NCI-H524 treated with DMSO at 0.1 percent for 48 hours (cell line): ENCODE measurements around the gene PRDX2.

Source experiments
- DNase-seq: peaks from one replicate; lab custom pipeline; 2025; lab: John Stamatoyannopoulos, UW

PRDX2 gene

GRCh38 chr19:12779162-12779993 lies 22.2 kb downstream of the PRDX2 start:
- DNase-seq: no peak

GRCh38 chr19:12778905-12779161 lies 22.8 kb downstream of the PRDX2 start:
- no peak for DNase-seq

- peak; percentile 48 for DNase-seq
These were observed 23.3 kb downstream of the PRDX2 start for GRCh38 chr19:12778017-12778904.

DNA sequence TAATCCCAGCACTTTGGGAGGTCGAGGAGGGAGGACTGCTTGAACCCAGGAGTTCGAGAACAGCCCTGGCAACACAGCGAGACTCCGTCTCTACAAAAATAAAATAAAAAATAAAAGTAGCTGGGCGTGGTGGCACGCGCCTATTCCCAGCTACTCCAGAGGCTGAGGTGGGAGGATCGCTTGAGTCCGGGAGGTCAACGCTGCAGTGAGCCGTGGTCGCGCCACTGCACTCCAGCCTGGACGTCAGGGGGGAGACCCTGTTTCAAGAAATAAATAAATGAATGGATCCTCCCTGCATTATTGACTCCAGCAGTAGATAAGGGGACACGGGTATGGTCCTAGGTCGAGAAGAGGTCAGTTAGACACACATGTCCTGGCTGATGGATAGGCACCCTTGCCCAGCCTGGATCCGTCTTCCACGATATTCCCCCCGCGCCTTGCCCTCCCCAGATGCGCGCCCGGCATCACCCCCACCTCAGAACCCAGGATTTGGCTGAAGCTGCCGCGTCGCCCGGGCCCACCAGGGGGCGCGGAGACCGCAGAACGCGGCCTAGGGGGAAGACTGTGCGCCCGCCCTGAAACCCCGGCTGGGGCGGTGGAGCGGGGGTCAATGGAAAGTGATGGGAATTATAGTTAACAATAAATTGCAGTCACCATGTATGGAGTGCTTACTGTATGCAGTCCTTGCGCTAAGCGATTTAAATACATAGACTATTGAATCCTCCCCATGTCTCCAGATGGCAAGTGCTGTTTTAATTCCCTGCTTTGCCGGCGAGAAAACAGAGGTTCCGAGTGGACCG lies 24.2 kb downstream of the PRDX2 start:
- no peak for DNase-seq

- DNase-seq: no peak
These were observed 26.7 kb downstream of the PRDX2 start, which contains the start of gene HOOK2 for GRCh38 chr19:12774588-12775555. Gene HOOK2, minus strand, starts transcription at chr19:12775552. Its CDS starts 103 bp downstream, at chr19:12775449.

GRCh38 chr19:12773571-12773970 lies 28.0 kb downstream of the PRDX2 start:
- no peak for DNase-seq

DNA sequence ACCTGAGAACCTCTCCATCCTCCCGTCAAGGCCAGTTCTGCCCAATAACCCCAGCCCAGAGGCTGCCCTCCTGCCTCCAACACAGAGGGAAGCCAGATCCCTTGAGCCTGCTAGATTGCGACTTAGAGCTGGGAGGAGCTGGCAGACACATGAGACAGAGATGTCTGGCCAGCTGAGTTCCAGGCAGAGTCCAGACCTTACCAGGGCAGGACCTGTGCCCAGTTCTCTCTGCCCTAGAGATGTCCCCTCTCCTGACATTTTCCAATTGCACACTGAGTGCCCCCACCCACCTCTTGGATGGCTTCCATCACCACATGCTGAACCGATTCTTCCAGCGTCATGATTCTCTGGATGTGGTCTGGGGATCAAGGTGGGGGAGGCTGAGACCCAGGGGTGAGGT lies 29.3 kb downstream of the PRDX2 start:
- DNase-seq: no peak

GRCh38 chr19:12770922-12771321 lies 30.7 kb downstream of the PRDX2 start:
- no peak for DNase-seq

DNA sequence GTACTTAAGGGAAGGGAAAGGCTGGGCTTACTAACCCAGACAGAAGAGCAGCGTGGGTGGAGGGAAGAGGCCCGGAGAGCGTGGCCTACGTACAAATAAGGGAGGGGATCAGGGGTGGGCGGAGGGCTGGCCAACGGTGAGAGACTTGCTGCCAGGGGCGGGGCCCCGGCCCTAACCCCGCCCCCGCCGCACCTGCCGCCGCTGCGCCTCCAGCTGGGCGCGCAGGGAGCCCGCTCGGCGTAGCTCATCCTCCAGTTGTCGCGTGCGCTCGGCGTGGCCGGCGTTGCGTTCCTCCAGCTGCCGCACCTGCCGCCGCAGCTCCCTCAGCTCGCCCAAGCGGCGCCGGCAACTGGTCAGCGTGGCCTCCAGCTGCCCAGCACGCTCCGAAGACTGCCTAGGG lies 31.9 kb downstream of the PRDX2 start:
- no peak for DNase-seq

GRCh38 chr19:12767666-12768065 lies 33.9 kb downstream of the PRDX2 start:
- no peak for DNase-seq

- no peak for DNase-seq
These were observed 34.5 kb downstream of the PRDX2 start for GRCh38 chr19:12767150-12767549.

DNA sequence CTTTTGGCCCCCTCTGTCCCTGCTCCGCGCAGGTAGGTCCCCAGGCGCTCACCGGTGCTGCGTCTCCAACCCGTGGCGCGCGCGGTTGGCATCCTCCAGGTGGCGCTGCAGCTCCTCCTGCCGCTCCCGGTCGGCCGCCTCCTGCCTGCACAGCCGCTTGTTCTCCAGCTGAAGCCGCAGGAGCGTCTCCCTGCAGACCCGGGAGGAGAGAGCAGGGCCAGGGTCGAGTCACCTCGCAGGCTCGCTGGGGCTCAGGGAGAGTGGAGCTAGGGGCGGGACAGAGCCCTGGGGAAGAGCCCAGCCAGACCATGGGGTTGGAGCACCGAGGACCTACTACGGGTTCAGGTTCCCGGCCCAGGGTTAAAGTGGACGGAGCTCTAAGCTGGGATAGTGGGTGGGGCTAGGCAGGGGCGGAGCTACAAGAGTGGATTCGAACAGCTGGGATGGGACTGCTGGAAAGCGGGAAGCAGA lies 35.5 kb downstream of the PRDX2 start:
- no peak for DNase-seq

GRCh38 chr19:12764698-12765097 lies 36.9 kb downstream of the PRDX2 start:
- no peak for DNase-seq

DNA sequence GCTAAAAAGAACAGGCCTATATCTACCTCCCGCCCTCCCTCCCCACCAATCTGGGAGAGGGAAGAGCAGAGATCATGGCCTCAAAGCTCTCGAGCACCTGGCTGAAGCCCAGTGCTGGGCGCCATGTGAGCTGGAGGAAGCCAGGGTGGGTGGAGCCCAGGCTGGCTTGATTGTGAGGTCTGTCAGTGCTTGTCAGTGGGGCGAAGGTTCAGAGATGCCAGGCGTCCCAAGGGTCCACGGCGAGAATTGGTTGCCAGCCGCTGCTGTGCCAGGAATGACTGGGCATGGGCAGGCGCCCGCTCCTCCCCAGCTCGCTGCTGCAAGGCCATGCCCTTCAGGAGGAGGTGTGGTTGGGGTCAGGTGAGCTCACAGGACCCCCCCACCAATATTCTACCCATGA lies 38.5 kb downstream of the PRDX2 start:
- DNase-seq: no peak

DNA sequence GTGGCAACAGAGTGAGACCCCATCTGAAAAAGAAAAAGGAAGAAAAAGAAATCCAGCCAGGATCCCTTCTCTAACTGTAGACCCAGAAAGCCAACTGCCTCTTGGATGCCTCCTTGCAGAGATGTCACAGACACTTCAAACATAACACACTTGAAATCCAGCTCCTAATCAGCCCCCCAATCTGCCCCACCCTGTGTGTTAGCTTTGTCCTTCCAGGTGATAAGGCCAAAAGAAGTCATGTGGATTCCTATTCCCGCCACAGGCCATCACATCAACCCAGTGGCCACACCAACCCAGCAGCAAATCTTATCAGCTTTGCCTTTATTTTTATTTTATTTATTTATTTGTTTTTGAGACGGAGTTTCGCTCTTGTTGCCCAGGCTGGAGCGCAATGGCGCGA lies 41.9 kb downstream of the PRDX2 start:
- no peak for DNase-seq

- peak; percentile 44 for DNase-seq
These were observed 43.9 kb downstream of the PRDX2 start for GRCh38 chr19:12757544-12758274.

GRCh38 chr19:12756150-12756883 lies 45.3 kb downstream of the PRDX2 start:
- no peak for DNase-seq

- DNase-seq: no peak
These were observed 47.0 kb downstream of the PRDX2 start for GRCh38 chr19:12754465-12755196.
